GM20000 (cell line): Measurements from ENCODE around the gene MRM3.
"Not testable (repeated sequence)": the region's sequence is repeated elsewhere in the genome, so short reads cannot be mapped to it uniquely, and the experiment has no call there.

Source experiments
- DNase-seq: peaks from one replicate; pipeline ENCODE4 v3.0.0; 2012; ENCODE audit warnings: low spot score
- CTCF ChIP-seq: IDR thresholded peaks from 2 replicates; pipeline ENCODE4 v1.5.1; 2012; ENCODE audit warnings: mild to moderate bottlenecking, control low read depth; ENCODE audit errors: extremely low read depth, missing control alignments

Gene MRM3

GRCh38 chr17:751269-752001 is 30.7 kb upstream of the MRM3 start:
- no peak for TF ChIP-seq CTCF
- peak; percentile 62 for DNase-seq

GRCh38 chr17:752002-752619 is 30.0 kb upstream of the MRM3 start, which contains the start of gene GEMIN4:
GEMIN4 (minus strand) TSS chr17:752264; CDS start chr17:752142, 122 bp downstream.
- DNase-seq = peak; percentile 99
- TF ChIP-seq CTCF = peak; percentile 91

- TF ChIP-seq CTCF = no peak
- no peak for DNase-seq
Measured at GRCh38 chr17:752620-753219, 29.4 kb upstream of the MRM3 start.

GRCh38 chr17:753418-753817 is 28.7 kb upstream of the MRM3 start:
- no peak for TF ChIP-seq CTCF
- no peak for DNase-seq

GRCh38 chr17:755319-755961 is 26.7 kb upstream of the MRM3 start:
- DNase-seq = not testable (repeated sequence)

- DNase-seq = not testable (repeated sequence)
Measured at GRCh38 chr17:756010-756567, 26.1 kb upstream of the MRM3 start.

- TF ChIP-seq CTCF = no peak
- DNase-seq = no peak
Measured at GRCh38 chr17:759964-760363, 22.2 kb upstream of the MRM3 start.

GRCh38 chr17:760371-760770 is 21.8 kb upstream of the MRM3 start:
- TF ChIP-seq CTCF = no peak
- no peak for DNase-seq
